HepG2 (cell line): ENCODE data around the gene ABCC10. TPM values are rescaled to one million over a fixed set of nuclear protein-coding genes. Genes with fewer than 3 reads are reported as not detected.

Experiments used
- ATAC-seq: fragments of 200-7000 bp; cut with Tn5 transposase; 3 replicates; pipeline ENCODE4 v1.9.1; 2020; ENCODE audit warnings: mild to moderate bottlenecking, moderate library complexity
- BruUV-seq: library from RNA; stranded (reverse); fragments of 400-500 nt; replicated peaks from 2 replicates; lab custom pipeline; 2021; lab: Mats Ljungman, UMichigan
- CTCF ChIA-PET: fragments of 300-600 bp; formaldehyde crosslinking; extraction: SDS; loops from one replicate; lab custom pipeline; 2021; ENCODE audit warnings: low total read pairs, inconsistent platforms, low intra/inter-chr PET ratio; lab: Yijun Ruan, JAX
- POLR2A ChIA-PET: fragments of 350-600 bp; sonication (Branson Sonifier 250); formaldehyde crosslinking; loops from one replicate; lab custom pipeline; 2020; ENCODE audit warnings: antibody characterized with exemption, inconsistent platforms; lab: Yijun Ruan, JAX
- DNase-seq: peaks from one replicate; pipeline ENCODE4 v3.0.0-alpha.2; 2015; ENCODE audit warnings: low spot score
- FAIRE-seq: peaks from 3 replicates; lab custom pipeline; 2011; peaks lifted over from hg19 to GRCh38; lab: Jason Lieb, UNC
- H2AFZ ChIP-seq: one replicate; pipeline ENCODE4 v1.6.1; 2011; ENCODE audit warnings: low read length, inconsistent platforms
- H3K27ac ChIP-seq: fragments of 300-600 bp; 3 replicates; pipeline ENCODE4 v1.8.0; 2011; ENCODE audit warnings: mixed run types, mild to moderate bottlenecking, mixed read lengths, low read length, inconsistent platforms; ENCODE audit not compliant: insufficient read depth; ENCODE audit errors: extremely low read length
- H3K27me3 ChIP-seq, 2 experiments: fragments of 200-600 bp in 1 of 2; 2 replicates in 1 of 2; 3 replicates in 1 of 2; pipeline versions ENCODE4 v1.6.0 to v1.8.0; 2011; ENCODE audit warnings: low read length in 2 of 2, mild to moderate bottlenecking in 2 of 2, moderate library complexity in 2 of 2, inconsistent platforms in 1 of 2; ENCODE audit not compliant: insufficient read depth in 2 of 2, control insufficient read depth in 1 of 2
- H3K36me3 ChIP-seq, 2 experiments: fragments of 200-600 bp in 1 of 2; replicated peaks in 1 of 2; 2 replicates in 1 of 2; 3 replicates in 1 of 2; pipeline versions ENCODE4 v1.5.1 to v1.8.0; 2011; ENCODE audit warnings: low read length in 2 of 2, inconsistent platforms in 1 of 2; ENCODE audit not compliant: insufficient read depth in 2 of 2, control insufficient read depth in 1 of 2
- H3K4me1 ChIP-seq: 2 replicates; pipeline ENCODE4 v1.5.1; 2012; ENCODE audit warnings: low read length, inconsistent platforms; ENCODE audit not compliant: insufficient read depth
- H3K4me2 ChIP-seq: 2 replicates; pipeline ENCODE4 v1.6.0; 2011; ENCODE audit warnings: low read depth, low read length, inconsistent platforms
- H3K4me3 ChIP-seq, 3 experiments: fragments of 200-600 bp in 1 of 3; sonication (generic), shearing (Covaris generic) in 1 of 3; replicated peaks in 1 of 3; 2 replicates each; pipeline ENCODE4 v1.5.1; 2011 to 2016; ENCODE audit warnings: low read length in 3 of 3, inconsistent platforms in 2 of 3, low read depth in 2 of 3, mild to moderate bottlenecking in 2 of 3, control low read depth in 1 of 3, mixed read lengths in 1 of 3; ENCODE audit not compliant: insufficient read depth in 1 of 3
- H3K79me2 ChIP-seq: one replicate; pipeline ENCODE4 v1.6.1; 2011; ENCODE audit warnings: low read length, inconsistent platforms; ENCODE audit not compliant: insufficient read depth
- H3K9ac ChIP-seq: 2 replicates; pipeline ENCODE4 v1.6.0; 2011; ENCODE audit warnings: mild to moderate bottlenecking, low read depth, low read length, inconsistent platforms; ENCODE audit not compliant: insufficient read depth
- H3K9me3 ChIP-seq: 2 replicates; pipeline ENCODE4 v1.5.1; 2012; ENCODE audit warnings: mild to moderate bottlenecking, low read length
- H4K20me1 ChIP-seq: 2 replicates; pipeline ENCODE4 v1.6.0; 2011; ENCODE audit warnings: inconsistent platforms, mild to moderate bottlenecking, low read length, moderate library complexity; ENCODE audit not compliant: insufficient read depth
- ARHGAP35 ChIP-seq: sonication (generic); formaldehyde crosslinking; IDR thresholded peaks from 2 replicates; pipeline ENCODE4 v1.9.0; 2022; ENCODE audit warnings: mild to moderate bottlenecking, inconsistent platforms, moderate library complexity, missing genetic modification reagents, borderline replicate concordance
- CAMTA2 ChIP-seq: sonication (generic); formaldehyde crosslinking; IDR thresholded peaks from 2 replicates; pipeline ENCODE4 v1.4.0; 2020; ENCODE audit warnings: mild to moderate bottlenecking, missing genetic modification reagents, borderline replicate concordance
- CBX5 ChIP-seq: sonication (generic); formaldehyde crosslinking; IDR thresholded peaks from 2 replicates; pipeline ENCODE4 v1.4.0; 2020; ENCODE audit warnings: missing genetic modification reagents, borderline replicate concordance
- CCDC6 ChIP-seq: sonication (generic); formaldehyde crosslinking; IDR thresholded peaks from 2 replicates; pipeline ENCODE4 v1.8.1; 2022; ENCODE audit warnings: mild to moderate bottlenecking, missing genetic modification reagents, moderate library complexity
- HNF4A ChIP-seq: sonication (generic); formaldehyde crosslinking; IDR thresholded peaks from 2 replicates; pipeline ENCODE4 v1.4.0; 2020; ENCODE audit warnings: missing genetic modification reagents
- MAF1 ChIP-seq: sonication (generic); formaldehyde crosslinking; IDR thresholded peaks from 2 replicates; pipeline ENCODE4 v1.5.0; 2020; ENCODE audit warnings: missing genetic modification reagents, borderline replicate concordance
- MNT ChIP-seq: fragments of 450-650 bp; IDR thresholded peaks from 2 replicates; pipeline ENCODE4 v1.6.1; 2016
- NBN ChIP-seq: fragments of 450-650 bp; conservative IDR thresholded peaks from 2 replicates; pipeline ENCODE4 v1.6.1; 2017
- U2AF1 ChIP-seq: fragments of 200-400 bp; formaldehyde crosslinking; optimal IDR thresholded peaks from 2 replicates; pipeline ENCODE3; 2017; ENCODE audit warnings: mild to moderate bottlenecking, low read depth, low read length
- YY1 ChIP-seq: IDR thresholded peaks from 2 replicates; pipeline ENCODE4 v1.6.1; 2011; ENCODE audit warnings: low read length, low read depth, moderate library complexity, mild to moderate bottlenecking; ENCODE audit not compliant: insufficient read depth, insufficient replicate concordance
- ZNF235 ChIP-seq: sonication (generic); formaldehyde crosslinking; IDR thresholded peaks from 2 replicates; pipeline ENCODE4 v1.8.1; 2023; ENCODE audit warnings: mild to moderate bottlenecking, missing genetic modification reagents, borderline replicate concordance
- ZNF260 ChIP-seq: sonication (generic); formaldehyde crosslinking; IDR thresholded peaks from 2 replicates; pipeline ENCODE4 v1.4.0; 2020; ENCODE audit warnings: missing genetic modification reagents, low read depth, mild to moderate bottlenecking, borderline replicate concordance
- ZNF263 ChIP-seq: sonication (generic); formaldehyde crosslinking; IDR thresholded peaks from 2 replicates; pipeline ENCODE4 v1.4.0; 2020; ENCODE audit warnings: missing genetic modification reagents
- ZNF331 ChIP-seq: sonication (generic); formaldehyde crosslinking; IDR thresholded peaks from 2 replicates; pipeline ENCODE4 v1.4.0; 2020; ENCODE audit warnings: missing genetic modification reagents
- ZNF562 ChIP-seq: sonication (generic); formaldehyde crosslinking; IDR thresholded peaks from 2 replicates; pipeline ENCODE4 v1.8.0; 2022; ENCODE audit warnings: missing genetic modification reagents, borderline replicate concordance
- ZNF577 ChIP-seq: sonication (generic); formaldehyde crosslinking; IDR thresholded peaks from 2 replicates; pipeline ENCODE4 v1.4.0; 2020; ENCODE audit warnings: mild to moderate bottlenecking, low read depth, missing genetic modification reagents, borderline replicate concordance
- ZNF644 ChIP-seq: IDR thresholded peaks from 2 replicates; pipeline ENCODE4 v1.6.1; 2016; ENCODE audit warnings: low read depth
- ZNF747 ChIP-seq: sonication (generic); formaldehyde crosslinking; IDR thresholded peaks from 2 replicates; pipeline ENCODE4 v1.8.1; 2023; ENCODE audit warnings: missing genetic modification reagents, mild to moderate bottlenecking, borderline replicate concordance
- WGBS: methylation state at CpG from one replicate; pipeline ENCODE4 v1.1.6; 2017; ENCODE audit warnings: low lambda C conversion rate; 5-methylcytosine and 5-hydroxymethylcytosine counted together
- in situ Hi-C: cut with HindIII; loops from 2 replicates; pipeline ENCODE4 v1.10.0; 2017; ENCODE audit warnings: low pct_unique_long_range_greater_than_20kb; ENCODE audit not compliant: extremely low pct_ligation_motif_present
- intact Hi-C: fragments of 100-400 bp; cut with micrococcal nuclease; formaldehyde crosslinking; loops from one replicate; pipeline ENCODE4 v1.10.0; 2022; ENCODE audit not compliant: unreplicated experiment
- polyA plus RNA-seq, 8 experiments: library from polyadenylated mRNA; depleted of rRNA in 3 of 8; stranded (reverse) in 7 of 8; unstranded in 1 of 8; fragments of >200 nt; fragmentation: Illumina TruSeq in 4 of 8; extraction: Trizol in 4 of 8; gene quantifications; 2 replicates each; pipeline versions ENCODE4 v1.2.1 to v1.2.3, GENCODE V29; 2011 to 2016; ENCODE audit warnings: low read depth in 4 of 8, missing spikeins in 1 of 8, mixed read lengths in 1 of 8; ENCODE audit not compliant: insufficient read depth in 1 of 8
- total RNA-seq, 5 experiments: library from RNA; depleted of rRNA; stranded (reverse); fragments of >200 nt; fragmentation: Illumina TruSeq; extraction: Trizol; gene quantifications; 2 replicates each; pipeline ENCODE4 v1.2.3, GENCODE V29; 2016; ENCODE audit warnings: low read depth in 1 of 5

Gene ABCC10
- total and polyA plus RNA-seq, 2 of the 13 experiments (the other 11 are each of a cell fraction or from before 2014, with no cell fraction given) = 16.0 to 24.3 TPM

- Histone ChIP-seq H3K27me3 (peaks cover 0 to 20% of the 10 kb centered on the region in 2 experiments; a peak in 3 of 5 replicates), H3K36me3 (no peaks in the 10 kb centered on the region), H3K79me2 (no peaks in the 10 kb centered on the region), H2AFZ (no peak overlapping the region), H3K4me2 (no peak overlapping the region), H3K4me3 (no peak overlapping the region), H4K20me1 (no peaks in the 10 kb centered on the region), H3K9ac (no peak overlapping the region), H3K4me1 (peaks cover 6% of the 10 kb centered on the region), H3K9me3 (no peaks in the 10 kb centered on the region), H3K27ac (no peak overlapping the region)
- intact Hi-C loops (no loop called here), in situ Hi-C loops (no loop called here)
- FAIRE-seq = no peak
- BruUV-seq = no TSS peak
- CTCF ChIA-PET = no interaction called here
- DNase-seq = no peak
- no peak for TF ChIP-seq MNT
- TF ChIP-seq CAMTA2 = no peak
- TF ChIP-seq CCDC6 (CRISPR knock-in tag) = no peak
- TF ChIP-seq YY1 = no peak
- TF ChIP-seq ARHGAP35 (CRISPR knock-in tag) = no peak
- TF ChIP-seq ZNF331 (CRISPR knock-in tag) = no peak
- no peak for TF ChIP-seq HNF4A
- no peak for TF ChIP-seq CBX5 (CRISPR knock-in tag)
- no peak for TF ChIP-seq NBN
- no peak for TF ChIP-seq ZNF747
- no peak for TF ChIP-seq ZNF644 (CRISPR knock-in tag)
- TF ChIP-seq ZNF260 (CRISPR knock-in tag) = no peak
- no peak for TF ChIP-seq ZNF577 (CRISPR knock-in tag)
- no peak for TF ChIP-seq U2AF1
- TF ChIP-seq MAF1 = no peak
- TF ChIP-seq ZNF562 (CRISPR knock-in tag) = no peak
- no peak for TF ChIP-seq ZNF263 (CRISPR knock-in tag)
- no peak for TF ChIP-seq ZNF235
- 44% methylated on average over 6 of the region's 6 CpGs for WGBS
- POLR2A ChIA-PET = no interaction called here
- no peak for ATAC-seq
These were observed 44.2 kb upstream of the ABCC10 start for GRCh38 chr6:43383021-43383667.
